Melanocyte of skin (primary cell): ENCODE data around the gene ADAMTS3. TPM values are rescaled to one million over a fixed set of nuclear protein-coding genes. Genes with fewer than 3 reads are reported as not detected.

Experiments
- total RNA-seq, 2 donors: library from RNA; depleted of rRNA; stranded (reverse); fragments of >200 nt; gene quantifications; 2 replicates each; pipeline ENCODE4 v1.2.3, GENCODE V29; 2012

The ADAMTS3 gene
- under 1 TPM; under 0.01 to 1.00 TPM for total RNA-seq

DNA sequence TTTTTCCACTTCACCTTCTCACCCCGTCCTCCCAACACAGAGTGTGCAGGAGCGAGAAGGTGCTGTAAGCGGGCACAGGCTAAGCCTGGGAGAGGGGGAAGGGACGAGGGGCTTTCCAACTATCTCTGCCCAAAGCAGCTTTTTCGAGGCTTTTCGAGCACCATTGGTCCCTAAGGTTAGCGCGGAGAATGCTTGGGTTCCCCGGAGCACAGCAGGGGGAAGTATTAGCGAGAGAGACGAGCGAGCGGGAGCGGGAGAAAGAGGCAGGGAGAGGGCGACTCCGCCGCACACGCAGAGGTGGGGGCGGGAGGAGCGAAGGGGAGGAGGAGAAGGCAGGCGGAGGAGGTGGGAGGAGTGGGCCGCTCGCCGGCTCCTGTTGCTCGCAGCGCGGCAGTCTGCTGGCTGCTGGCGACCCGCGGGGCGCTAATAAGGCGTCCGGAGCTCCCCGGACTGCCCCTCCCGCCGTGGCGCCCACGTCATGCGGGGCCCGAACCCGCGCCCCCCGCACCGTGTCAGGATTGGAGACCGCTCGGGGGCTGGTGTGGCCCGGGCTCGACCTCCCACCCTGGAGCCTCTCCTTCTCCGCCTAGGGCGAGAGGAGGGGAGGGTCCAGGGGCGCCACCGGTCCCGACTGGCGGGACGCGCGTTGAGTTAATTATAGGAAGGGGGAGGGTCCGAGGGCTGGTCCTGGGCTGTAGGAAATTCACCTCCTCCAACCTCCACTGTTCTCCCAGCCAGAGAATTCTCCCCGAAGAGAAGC lies at the start of gene ADAMTS3:
ADAMTS3 (minus strand) TSS at position 263 of the 760 bp plus-strand sequence. CDS start 459 bp downstream, outside the sequence.

